Measurements from ENCODE around the gene ROR2. TPM values are rescaled to one million over a fixed set of nuclear protein-coding genes. Genes with fewer than 3 reads are reported as not detected.

Gene ROR2
- total and polyA plus RNA-seq, 2 experiments from 2014 or later, result 8.1 to 18.8 TPM

DNA sequence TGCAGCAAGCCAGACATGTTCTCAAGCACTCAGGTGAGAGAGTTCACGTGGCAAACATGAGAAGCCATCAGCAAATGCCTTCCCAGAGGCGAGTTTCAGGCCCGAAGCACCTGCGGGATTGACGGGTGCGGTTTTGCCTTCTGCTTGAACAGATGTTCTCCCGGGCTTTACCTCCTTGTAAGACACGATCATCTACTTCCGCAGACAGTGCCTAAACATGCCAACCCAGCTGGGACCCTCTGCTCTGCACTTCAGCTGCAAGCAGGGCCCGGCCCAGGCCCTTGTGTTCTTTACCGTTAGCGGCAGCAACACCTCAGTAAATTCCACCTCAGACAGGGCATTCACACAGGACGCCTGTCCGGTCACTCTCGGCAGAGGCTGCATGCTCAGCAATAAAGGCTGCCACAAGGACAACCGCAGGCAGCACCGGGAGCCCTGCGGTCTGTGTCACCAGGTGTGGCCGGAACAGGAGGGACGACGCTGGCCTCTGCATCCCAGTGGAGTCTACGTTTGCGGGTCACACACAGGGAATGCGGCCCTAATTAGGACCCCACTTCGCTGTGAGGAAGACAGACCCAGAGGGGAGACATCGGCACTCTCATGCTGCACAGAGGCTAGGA is 139.6 kb downstream of the ROR2 start:
- no peak overlapping the region for H3K4me3 ChIP-seq
- Mint-ChIP-seq H3K4me3 (no peak overlapping the region), H3K4me1 (peaks cover 6% of the 10 kb centered on the region; the same call in 1 of the 3 replicates), H3K27ac (no peak overlapping the region), H3K36me3 (ENCODE audit: low read depth) (no peaks in the 10 kb centered on the region), H3K9me3 (no peaks in the 10 kb centered on the region), H3K27me3 (ENCODE audit: insufficient read depth, low read depth, poor library complexity) (peaks cover 7% of the 10 kb centered on the region)
- DNase-seq (ENCODE audit: low spot score) (no peak), ATAC-seq (no peak)
- H3K9me2 ChIP-seq (ENCODE audit: insufficient read depth), result no peaks in the 10 kb centered on the region
- H3K27me3 ChIP-seq (ENCODE audit: insufficient read depth), result no peaks in the 10 kb centered on the region
- H3K27ac ChIP-seq (ENCODE audit: low read depth), result no peak overlapping the region
- H4K20me1 ChIP-seq (replicated peaks; ENCODE audit: insufficient read depth), result no peaks in the 10 kb centered on the region
- TF ChIP-seq, protein P1, sequence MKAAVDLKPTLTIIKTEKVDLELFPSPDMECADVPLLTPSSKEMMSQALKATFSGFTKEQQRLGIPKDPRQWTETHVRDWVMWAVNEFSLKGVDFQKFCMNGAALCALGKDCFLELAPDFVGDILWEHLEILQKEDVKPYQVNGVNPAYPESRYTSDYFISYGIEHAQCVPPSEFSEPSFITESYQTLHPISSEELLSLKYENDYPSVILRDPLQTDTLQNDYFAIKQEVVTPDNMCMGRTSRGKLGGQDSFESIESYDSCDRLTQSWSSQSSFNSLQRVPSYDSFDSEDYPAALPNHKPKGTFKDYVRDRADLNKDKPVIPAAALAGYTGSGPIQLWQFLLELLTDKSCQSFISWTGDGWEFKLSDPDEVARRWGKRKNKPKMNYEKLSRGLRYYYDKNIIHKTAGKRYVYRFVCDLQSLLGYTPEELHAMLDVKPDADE (IDR thresholded peaks at IDR 0.05), result no peak
- TF ChIP-seq STAT1 (IDR thresholded peaks at IDR 0.05; ENCODE audit: unreplicated experiment), result no peak
- no peak for TF ChIP-seq ZNF114 (CRISPR knock-in tag; IDR thresholded peaks at IDR 0.05)
- TF ChIP-seq ZNF462 (CRISPR knock-in tag; IDR thresholded peaks at IDR 0.05), result no peak
- H3K4me2 ChIP-seq, result no peak overlapping the region
- no peak overlapping the region for H2AFZ ChIP-seq
- no peaks in the 10 kb centered on the region for H3K4me1 ChIP-seq (ENCODE audit: insufficient read depth)
- H3K36me3 ChIP-seq (ENCODE audit: insufficient read depth), result no peaks in the 10 kb centered on the region
- H3K79me2 ChIP-seq (replicated peaks; ENCODE audit: insufficient read depth), result no peaks in the 10 kb centered on the region
- H3F3A ChIP-seq (replicated peaks; ENCODE audit: low read depth), result no peaks in the 10 kb centered on the region

All from GM23338 (cell line).